GM21367 (cell line): ENCODE measurements around the gene MAP2.
A peak's percentile ranks its signal among the peaks of the same experiment; 100 is the strongest.
"Not testable (repeated sequence)": the region's sequence is repeated elsewhere in the genome, so short reads cannot be mapped to it uniquely, and the experiment has no call there.

ENCODE experiments used
- ATAC-seq: cut with Tn5 transposase; IDR thresholded peaks from one replicate; pipeline ENCODE4 v1.9.1; 2021; ENCODE audit not compliant: unreplicated experiment

The MAP2 gene

GRCh38 chr2:209581040-209581439 lies 157.2 kb downstream of the MAP2 start:
- no peak for ATAC-seq

GRCh38 chr2:209582281-209582680 lies 158.4 kb downstream of the MAP2 start:
- ATAC-seq, result no peak

- ATAC-seq, result no peak
Measured at GRCh38 chr2:209584472-209584871, 160.6 kb downstream of the MAP2 start.

- no peak for ATAC-seq
Measured at GRCh38 chr2:209584915-209585314, 161.1 kb downstream of the MAP2 start.

GRCh38 chr2:209591021-209591420 lies 167.2 kb downstream of the MAP2 start:
- no peak for ATAC-seq

- no peak for ATAC-seq
Measured at GRCh38 chr2:209592106-209592505, 168.3 kb downstream of the MAP2 start.

GRCh38 chr2:209593930-209594329 lies 170.1 kb downstream of the MAP2 start:
- ATAC-seq, result no peak

- ATAC-seq, result no peak
Measured at GRCh38 chr2:209596262-209596661, 172.4 kb downstream of the MAP2 start.

- not testable (repeated sequence) for ATAC-seq
Measured at GRCh38 chr2:209598227-209598626, 174.4 kb downstream of the MAP2 start.

GRCh38 chr2:209600341-209601171 lies 176.7 kb downstream of the MAP2 start:
- ATAC-seq, result no peak

GRCh38 chr2:209601497-209601896 lies 177.7 kb downstream of the MAP2 start:
- no peak for ATAC-seq

GRCh38 chr2:209602259-209602658 lies 178.4 kb downstream of the MAP2 start:
- no peak for ATAC-seq

GRCh38 chr2:209609531-209609930 lies 185.7 kb downstream of the MAP2 start:
- no peak for ATAC-seq

GRCh38 chr2:209610631-209611030 lies 186.8 kb downstream of the MAP2 start:
- ATAC-seq, result no peak

GRCh38 chr2:209613649-209614305 lies 189.9 kb downstream of the MAP2 start:
- ATAC-seq, result no peak

- ATAC-seq, result no peak
Measured at GRCh38 chr2:209614690-209615369, 191.0 kb downstream of the MAP2 start.

GRCh38 chr2:209619782-209620181 lies 195.9 kb downstream of the MAP2 start:
- ATAC-seq, result peak; percentile 76

- ATAC-seq, result no peak
Measured at GRCh38 chr2:209624192-209624938, 200.5 kb downstream of the MAP2 start.

- no peak for ATAC-seq
Measured at GRCh38 chr2:209629597-209629996, 205.8 kb downstream of the MAP2 start.

GRCh38 chr2:209633911-209634310 lies 210.1 kb downstream of the MAP2 start:
- no peak for ATAC-seq

GRCh38 chr2:209636076-209636475 lies 212.2 kb downstream of the MAP2 start:
- no peak for ATAC-seq
